PFSK-1 (cell line): ENCODE measurements around the gene NOL6.

ENCODE experiments used
- POLR2AphosphoS5 ChIP-seq: IDR thresholded peaks from 2 replicates; pipeline ENCODE4 v1.6.1; 2012; ENCODE audit warnings: low read depth, mild to moderate bottlenecking, control low read depth, low read length, moderate library complexity
- REST ChIP-seq, 2 experiments: IDR thresholded peaks; 2 replicates each; pipeline versions ENCODE4 v1.6.1 to v1.8.0; 2011 to 2012; ENCODE audit warnings: low read depth in 2 of 2, low read length in 2 of 2, control low read depth in 1 of 2, inconsistent platforms in 1 of 2, mild to moderate bottlenecking in 1 of 2, moderate library complexity in 1 of 2; ENCODE audit not compliant: insufficient read depth in 1 of 2
- SIN3A ChIP-seq: IDR thresholded peaks from 2 replicates; pipeline ENCODE4 v1.6.1; 2012; ENCODE audit warnings: mild to moderate bottlenecking, low read length, moderate library complexity, borderline replicate concordance; ENCODE audit not compliant: insufficient read depth
- TAF1 ChIP-seq: IDR thresholded peaks from 2 replicates; pipeline ENCODE4 v1.6.1; 2012; ENCODE audit warnings: low read length, control low read depth, borderline replicate concordance; ENCODE audit not compliant: insufficient read depth

- TF ChIP-seq SIN3A (no peak), REST (IDR thresholded peaks at IDR 0.05; ENCODE audit: insufficient read depth in 1 of 2, low read depth in 2 of 2, low read length in 2 of 2) (no peak), TAF1 (no peak), POLR2AphosphoS5 (no peak)
Observed at GRCh38 chr9:33442125-33442524, 31.6 kb downstream of the NOL6 start.
